K562 (cell line): Measurements from ENCODE around the gene TMEM63A. TPM values are rescaled to one million over a fixed set of nuclear protein-coding genes. Genes with fewer than 3 reads are reported as not detected.

Experiments
- CCNT2 ChIP-seq: IDR thresholded peaks from 2 replicates; pipeline ENCODE4 v1.6.1; 2011; ENCODE audit warnings: borderline replicate concordance, low read depth, mild to moderate bottlenecking, moderate library complexity, mixed read lengths, low read length; ENCODE audit not compliant: insufficient read length; ENCODE audit errors: extremely low read depth
- CHD1 ChIP-seq: fragments of 200-600 bp; sonication (generic); IDR thresholded peaks from one replicate; pipeline ENCODE4 v1.6.1; 2012; ENCODE audit warnings: mild to moderate bottlenecking, moderate library complexity, low read length, inconsistent platforms
- ERF ChIP-seq: fragments of 450-650 bp; formaldehyde crosslinking; IDR thresholded peaks from 2 replicates; pipeline ENCODE4 v1.4.0; 2020; ENCODE audit warnings: mild to moderate bottlenecking, mixed read lengths
- NFXL1 ChIP-seq: fragments of 450-650 bp; formaldehyde crosslinking; IDR thresholded peaks from 2 replicates; pipeline ENCODE4 v1.4.0; 2021; ENCODE audit warnings: mild to moderate bottlenecking
- SMAD2 ChIP-seq: fragments of 150-350 bp; IDR thresholded peaks from 2 replicates; pipeline ENCODE4 v1.6.1; 2014; ENCODE audit warnings: low read depth, mild to moderate bottlenecking, low read length
- STAT5A ChIP-seq: IDR thresholded peaks from 2 replicates; pipeline ENCODE4 v1.6.1; 2012; ENCODE audit warnings: low read length, inconsistent platforms, borderline replicate concordance
- TAF7 ChIP-seq: fragments of 450-650 bp; IDR thresholded peaks from 2 replicates; pipeline ENCODE4 v1.6.1; 2016; ENCODE audit warnings: missing genetic modification characterization, missing compliant biosample characterization
- polyA plus RNA-seq, 8 experiments: library from polyadenylated mRNA; depleted of rRNA in 4 of 8; stranded (reverse) in 5 of 8; unstranded in 3 of 8; fragments of >200 nt; fragmentation: Nextera tagmentation in 2 of 8; fragmentation: Illumina TruSeq in 1 of 8; extraction: Ambion mirVana in 2 of 8; extraction: Trizol in 1 of 8; gene quantifications; 2 replicates each; pipeline versions ENCODE4 v1.2.1 to v1.2.3, GENCODE V29; 2011 to 2014; ENCODE audit warnings: inconsistent platforms in 1 of 8, missing spikeins in 1 of 8
- total RNA-seq, 7 experiments: library from RNA; depleted of rRNA in 6 of 7; stranded (reverse); fragments of >200 nt in 6 of 7; fragmentation: Illumina TruSeq in 2 of 7; extraction: Trizol in 2 of 7; gene quantifications; 2 replicates each; pipeline versions ENCODE4 v1.2.1 to v1.2.3, GENCODE V29; 2011 to 2021; ENCODE audit warnings: low replicate concordance in 1 of 7
- TF ChIP-seq, protein P1 (sequence below): fragments of 200-400 bp; formaldehyde crosslinking; IDR thresholded peaks from 2 replicates; pipeline ENCODE4 v1.6.1; 2017; ENCODE audit warnings: mild to moderate bottlenecking, low read depth, low read length, moderate library complexity
- TF ChIP-seq, protein P2 (sequence below), 2 experiments: fragments of 450-650 bp; formaldehyde crosslinking in 1 of 2; IDR thresholded peaks; 2 replicates each; pipeline versions ENCODE4 v1.4.0 to v1.6.1; 2014 to 2020; ENCODE audit warnings: mild to moderate bottlenecking in 2 of 2, borderline replicate concordance in 1 of 2, low read depth in 1 of 2
- TF ChIP-seq, protein P3 (sequence below): fragments of 250-450 bp; sonication (Bioruptor Pico); IDR thresholded peaks from 2 replicates; pipeline ENCODE4 v1.4.0; 2020; ENCODE audit warnings: mild to moderate bottlenecking, moderate library complexity

Gene TMEM63A
- total and polyA plus RNA-seq, 9 of the 15 experiments (the other 6 are each of a cell fraction or from before 2014, with no cell fraction given) = 2.0 to 54.6 (median 17.5) TPM

DNA sequence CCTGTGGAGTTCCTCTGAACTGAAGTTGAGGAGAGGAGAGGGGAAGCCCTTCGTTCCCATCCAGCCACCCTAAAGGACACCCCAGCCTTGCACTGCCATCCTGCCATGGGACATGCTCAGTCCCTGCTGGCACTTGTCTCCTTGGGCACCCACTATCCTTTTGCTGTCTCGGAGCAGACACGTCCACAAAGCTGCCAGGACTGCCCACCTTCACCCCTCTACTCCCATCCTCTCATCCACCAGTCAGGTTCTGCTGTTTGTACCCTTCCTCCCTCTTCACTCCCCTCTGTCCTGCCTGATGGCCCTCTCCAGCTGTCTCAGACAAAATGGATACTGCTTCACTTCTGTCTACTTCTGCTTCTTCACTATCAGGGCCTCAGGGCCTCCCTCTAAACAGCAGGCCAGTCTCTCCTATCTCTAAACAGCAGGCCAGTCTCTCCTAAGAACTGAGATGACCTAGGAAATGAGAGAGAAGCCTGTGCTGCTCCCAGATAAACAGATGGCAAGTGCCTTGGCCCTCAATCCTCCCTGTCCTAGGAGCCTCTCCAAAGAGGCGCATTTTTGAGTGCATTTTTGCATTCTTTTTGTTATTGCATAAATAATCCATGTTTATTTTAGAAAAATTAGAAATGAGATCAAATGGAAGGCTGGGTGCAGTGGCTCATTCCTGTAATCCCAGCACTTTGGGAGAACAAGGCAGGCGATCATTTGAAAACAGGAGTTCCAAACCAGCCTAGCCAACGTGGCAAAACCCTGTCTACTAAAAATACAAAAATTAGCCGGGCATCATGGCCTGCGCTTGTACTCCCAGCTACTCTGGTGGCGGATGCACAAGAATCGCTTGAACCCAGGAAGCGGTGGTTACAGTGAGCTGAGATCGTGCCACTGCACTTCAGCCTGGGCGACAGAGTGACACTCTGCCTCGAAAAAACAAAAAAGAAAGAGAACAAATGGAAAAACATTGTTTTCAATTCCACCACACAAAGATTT, 46.3 kb upstream of the TMEM63A start (continued):
- TF ChIP-seq, protein P1, sequence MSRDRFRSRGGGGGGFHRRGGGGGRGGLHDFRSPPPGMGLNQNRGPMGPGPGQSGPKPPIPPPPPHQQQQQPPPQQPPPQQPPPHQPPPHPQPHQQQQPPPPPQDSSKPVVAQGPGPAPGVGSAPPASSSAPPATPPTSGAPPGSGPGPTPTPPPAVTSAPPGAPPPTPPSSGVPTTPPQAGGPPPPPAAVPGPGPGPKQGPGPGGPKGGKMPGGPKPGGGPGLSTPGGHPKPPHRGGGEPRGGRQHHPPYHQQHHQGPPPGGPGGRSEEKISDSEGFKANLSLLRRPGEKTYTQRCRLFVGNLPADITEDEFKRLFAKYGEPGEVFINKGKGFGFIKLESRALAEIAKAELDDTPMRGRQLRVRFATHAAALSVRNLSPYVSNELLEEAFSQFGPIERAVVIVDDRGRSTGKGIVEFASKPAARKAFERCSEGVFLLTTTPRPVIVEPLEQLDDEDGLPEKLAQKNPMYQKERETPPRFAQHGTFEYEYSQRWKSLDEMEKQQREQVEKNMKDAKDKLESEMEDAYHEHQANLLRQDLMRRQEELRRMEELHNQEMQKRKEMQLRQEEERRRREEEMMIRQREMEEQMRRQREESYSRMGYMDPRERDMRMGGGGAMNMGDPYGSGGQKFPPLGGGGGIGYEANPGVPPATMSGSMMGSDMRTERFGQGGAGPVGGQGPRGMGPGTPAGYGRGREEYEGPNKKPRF = no peak
- TF ChIP-seq CHD1 = no peak
- TF ChIP-seq SMAD2 = no peak
- TF ChIP-seq, protein P2, sequence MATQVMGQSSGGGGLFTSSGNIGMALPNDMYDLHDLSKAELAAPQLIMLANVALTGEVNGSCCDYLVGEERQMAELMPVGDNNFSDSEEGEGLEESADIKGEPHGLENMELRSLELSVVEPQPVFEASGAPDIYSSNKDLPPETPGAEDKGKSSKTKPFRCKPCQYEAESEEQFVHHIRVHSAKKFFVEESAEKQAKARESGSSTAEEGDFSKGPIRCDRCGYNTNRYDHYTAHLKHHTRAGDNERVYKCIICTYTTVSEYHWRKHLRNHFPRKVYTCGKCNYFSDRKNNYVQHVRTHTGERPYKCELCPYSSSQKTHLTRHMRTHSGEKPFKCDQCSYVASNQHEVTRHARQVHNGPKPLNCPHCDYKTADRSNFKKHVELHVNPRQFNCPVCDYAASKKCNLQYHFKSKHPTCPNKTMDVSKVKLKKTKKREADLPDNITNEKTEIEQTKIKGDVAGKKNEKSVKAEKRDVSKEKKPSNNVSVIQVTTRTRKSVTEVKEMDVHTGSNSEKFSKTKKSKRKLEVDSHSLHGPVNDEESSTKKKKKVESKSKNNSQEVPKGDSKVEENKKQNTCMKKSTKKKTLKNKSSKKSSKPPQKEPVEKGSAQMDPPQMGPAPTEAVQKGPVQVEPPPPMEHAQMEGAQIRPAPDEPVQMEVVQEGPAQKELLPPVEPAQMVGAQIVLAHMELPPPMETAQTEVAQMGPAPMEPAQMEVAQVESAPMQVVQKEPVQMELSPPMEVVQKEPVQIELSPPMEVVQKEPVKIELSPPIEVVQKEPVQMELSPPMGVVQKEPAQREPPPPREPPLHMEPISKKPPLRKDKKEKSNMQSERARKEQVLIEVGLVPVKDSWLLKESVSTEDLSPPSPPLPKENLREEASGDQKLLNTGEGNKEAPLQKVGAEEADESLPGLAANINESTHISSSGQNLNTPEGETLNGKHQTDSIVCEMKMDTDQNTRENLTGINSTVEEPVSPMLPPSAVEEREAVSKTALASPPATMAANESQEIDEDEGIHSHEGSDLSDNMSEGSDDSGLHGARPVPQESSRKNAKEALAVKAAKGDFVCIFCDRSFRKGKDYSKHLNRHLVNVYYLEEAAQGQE (IDR thresholded peaks at IDR 0.05; ENCODE audit: borderline replicate concordance) = peak; percentile 52
- TF ChIP-seq, protein P2 (CRISPR knock-in tag; IDR thresholded peaks at IDR 0.05; ENCODE audit: low read depth) = peak; percentile 82; the same call in 1 of the 2 replicates
- TF ChIP-seq CCNT2 = peak; percentile 55
- TF ChIP-seq NFXL1 (CRISPR knock-in tag) = peak; percentile 79
- TF ChIP-seq, protein P3, sequence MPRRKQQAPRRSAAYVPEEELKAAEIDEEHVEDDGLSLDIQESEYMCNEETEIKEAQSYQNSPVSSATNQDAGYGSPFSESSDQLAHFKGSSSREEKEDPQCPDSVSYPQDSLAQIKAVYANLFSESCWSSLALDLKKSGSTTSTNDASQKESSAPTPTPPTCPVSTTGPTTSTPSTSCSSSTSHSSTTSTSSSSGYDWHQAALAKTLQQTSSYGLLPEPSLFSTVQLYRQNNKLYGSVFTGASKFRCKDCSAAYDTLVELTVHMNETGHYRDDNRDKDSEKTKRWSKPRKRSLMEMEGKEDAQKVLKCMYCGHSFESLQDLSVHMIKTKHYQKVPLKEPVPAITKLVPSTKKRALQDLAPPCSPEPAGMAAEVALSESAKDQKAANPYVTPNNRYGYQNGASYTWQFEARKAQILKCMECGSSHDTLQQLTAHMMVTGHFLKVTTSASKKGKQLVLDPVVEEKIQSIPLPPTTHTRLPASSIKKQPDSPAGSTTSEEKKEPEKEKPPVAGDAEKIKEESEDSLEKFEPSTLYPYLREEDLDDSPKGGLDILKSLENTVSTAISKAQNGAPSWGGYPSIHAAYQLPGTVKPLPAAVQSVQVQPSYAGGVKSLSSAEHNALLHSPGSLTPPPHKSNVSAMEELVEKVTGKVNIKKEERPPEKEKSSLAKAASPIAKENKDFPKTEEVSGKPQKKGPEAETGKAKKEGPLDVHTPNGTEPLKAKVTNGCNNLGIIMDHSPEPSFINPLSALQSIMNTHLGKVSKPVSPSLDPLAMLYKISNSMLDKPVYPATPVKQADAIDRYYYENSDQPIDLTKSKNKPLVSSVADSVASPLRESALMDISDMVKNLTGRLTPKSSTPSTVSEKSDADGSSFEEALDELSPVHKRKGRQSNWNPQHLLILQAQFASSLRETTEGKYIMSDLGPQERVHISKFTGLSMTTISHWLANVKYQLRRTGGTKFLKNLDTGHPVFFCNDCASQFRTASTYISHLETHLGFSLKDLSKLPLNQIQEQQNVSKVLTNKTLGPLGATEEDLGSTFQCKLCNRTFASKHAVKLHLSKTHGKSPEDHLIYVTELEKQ (CRISPR knock-in tag) = no peak; the same call in 1 of the 2 replicates
- peak; percentile 100 for TF ChIP-seq STAT5A
- TF ChIP-seq ERF = peak; percentile 86; the same call in 1 of the 2 replicates
- TF ChIP-seq TAF7 (tag) = peak; percentile 93
